ENCODE data around the gene DDX20. TPM values are rescaled to one million over a fixed set of nuclear protein-coding genes. Genes with fewer than 3 reads are reported as not detected.

The DDX20 gene
- total and polyA plus RNA-seq, 2 of the 8 experiments (the other 6 are each of a cell fraction or from before 2014, with no cell fraction given), result 7.5 to 24.7 TPM

- no peak overlapping the region for H2BK20ac ChIP-seq (ENCODE audit: low read length)
- H2AK5ac ChIP-seq (ENCODE audit: low read depth, low read length), result no peak overlapping the region
- WGBS, 2 experiments (ENCODE audit: extremely low coverage in 1 of 2, insufficient coverage in 1 of 2, insufficient read length in 1 of 2, insufficient replicate concordance in 2 of 2, low coverage in 1 of 2, low lambda C conversion rate in 2 of 2, missing lambda C conversion rate in 1 of 2), result 93% methylated on average over 4 of the region's 4 CpGs; no CpG with 5 or more reads in 1 of the 2 experiments
- H3K56ac ChIP-seq (replicated peaks; ENCODE audit: insufficient read length, low read depth, low read length), result no peak overlapping the region
- no peak overlapping the region for H2BK15ac ChIP-seq (ENCODE audit: low read length)
- H2BK120ac ChIP-seq (replicated peaks; ENCODE audit: low read depth, low read length), result no peak overlapping the region
- no peaks in the 10 kb centered on the region for H3K79me2 ChIP-seq (ENCODE audit: control insufficient read depth in 1 of 2, insufficient read depth in 2 of 2, low read length in 2 of 2)
- H2BK12ac ChIP-seq (ENCODE audit: low read depth, low read length), result no peak overlapping the region
- H3K4me3 ChIP-seq (ENCODE audit: extremely low read depth in 1 of 4, insufficient read depth in 2 of 4, low read depth in 3 of 4, low read length in 4 of 4), result no peak overlapping the region
- H3K23me2 ChIP-seq (ENCODE audit: low read depth, low read length), result no peaks in the 10 kb centered on the region
- no peak overlapping the region for H3K4ac ChIP-seq (replicated peaks; ENCODE audit: insufficient read length, low read depth, low read length)
- CTCF ChIA-PET (ENCODE audit: partially characterized antibody), result interaction anchor here (0.6 to 1.4 kb wide), 4 partner anchors 16 to 237 kb away, joined by 3 to 4 read pairs (median 3); no protein-coding TSS in a partner anchor
- FAIRE-seq, result no peak
- H3K36me3 ChIP-seq (ENCODE audit: control insufficient read depth in 2 of 4, insufficient read depth in 4 of 4, low read length in 3 of 4), result no peaks in the 10 kb centered on the region
- POLR2A ChIA-PET (ENCODE audit: partially characterized antibody), result no interaction called here
- no peaks in the 10 kb centered on the region for H3K27me3 ChIP-seq (replicated peaks in 1 of 4; ENCODE audit: control insufficient read depth in 3 of 4, extremely low read depth in 1 of 4, insufficient read depth in 3 of 4, low read length in 3 of 4)
- TF ChIP-seq HDAC6 (IDR thresholded peaks at IDR 0.05; ENCODE audit: low read depth, low read length), result no peak
- TF ChIP-seq RAD21 (IDR thresholded peaks at IDR 0.05 in 1 of 2, conservative IDR thresholded peaks at IDR 0.05 in 1 of 2; ENCODE audit: low read depth in 2 of 2, low read length in 2 of 2), result no peak
- no peak for TF ChIP-seq CREB1 (IDR thresholded peaks at IDR 0.05)
- TF ChIP-seq SIN3A (conservative IDR thresholded peaks at IDR 0.05 in 1 of 2, IDR thresholded peaks at IDR 0.05 in 1 of 2; ENCODE audit: low read depth in 1 of 2, low read length in 2 of 2), result no peak
- no peak for TF ChIP-seq NANOG (IDR thresholded peaks at IDR 0.05; ENCODE audit: insufficient read depth, low read depth, low read length, poor library complexity, severe bottlenecking)
- TF ChIP-seq BRCA1 (IDR thresholded peaks at IDR 0.05; ENCODE audit: low read depth, low read length), result no peak
- no peak for TF ChIP-seq BCL11A (IDR thresholded peaks at IDR 0.05; ENCODE audit: low read depth in 2 of 2, low read length in 2 of 2)
- no peak for TF ChIP-seq TEAD4 (IDR thresholded peaks at IDR 0.05; ENCODE audit: low read depth, low read length)
- no peak for TF ChIP-seq RBBP5 (IDR thresholded peaks at IDR 0.05; ENCODE audit: borderline replicate concordance, low read depth, low read length)
- no peaks in the 10 kb centered on the region for H3K9me3 ChIP-seq (ENCODE audit: insufficient read depth in 2 of 2, low read depth in 1 of 2, low read length in 1 of 2)
- H3K9ac ChIP-seq (replicated peaks in 1 of 4; ENCODE audit: extremely low read depth in 1 of 4, low read depth in 3 of 4, low read length in 3 of 4), result no peak overlapping the region
- no peaks in the 10 kb centered on the region for H4K20me1 ChIP-seq (replicated peaks in 1 of 2; ENCODE audit: control insufficient read depth in 1 of 2, insufficient read depth in 2 of 2, low read length in 2 of 2)
- H2BK5ac ChIP-seq (ENCODE audit: low read depth, low read length), result no peak overlapping the region
- no peak overlapping the region for H4K91ac ChIP-seq (replicated peaks; ENCODE audit: insufficient read length, low read length)
- H3K18ac ChIP-seq (ENCODE audit: extremely low read depth, low read length), result no peak overlapping the region
- no peaks in the 10 kb centered on the region for H3K79me1 ChIP-seq (ENCODE audit: low read depth, low read length)
- DNase-seq (ENCODE audit: low read depth in 1 of 2, low spot score in 2 of 2), result no peak
- no peak overlapping the region for H4K5ac ChIP-seq (ENCODE audit: insufficient read length, low read depth, low read length)
- H3K23ac ChIP-seq (ENCODE audit: insufficient read length), result no peak overlapping the region
- no peak overlapping the region for H3K14ac ChIP-seq (ENCODE audit: insufficient read length)
- H4K8ac ChIP-seq (ENCODE audit: extremely low read depth, insufficient read depth, low read length), result no peak overlapping the region
- H3K27ac ChIP-seq (ENCODE audit: low read depth, low read length), result no peak overlapping the region
- no peak overlapping the region for H3K4me2 ChIP-seq (ENCODE audit: insufficient read depth in 1 of 2, low read depth in 2 of 2, low read length in 2 of 2)
- peaks cover 0 to 4% (median 0%) of the 10 kb centered on the region in 4 experiments; a peak in 1 of 7 replicates for H3K4me1 ChIP-seq (replicated peaks in 1 of 4; ENCODE audit: control insufficient read depth in 3 of 4, insufficient read depth in 4 of 4, low read length in 3 of 4)
- H2AFZ ChIP-seq (ENCODE audit: low read length), result no peak overlapping the region
Observed at GRCh38 chr1:111784273-111784901, 28.7 kb downstream of the DDX20 start.
